ENCODE results near the gene SERPINA5. TPM values are rescaled to one million over a fixed set of nuclear protein-coding genes. Genes with fewer than 3 reads are reported as not detected.

SERPINA5 gene
- total RNA-seq, 1 experiment from 2014 or later: 2.2 TPM

- BruUV-seq (replicated peaks): no TSS peak
- Histone ChIP-seq H3K36me3 (ENCODE audit: control insufficient read depth, insufficient read depth, low read length) (no peaks in the 10 kb centered on the region), H3K4me3 (ENCODE audit: low read depth, low read length) (no peak overlapping the region), H3K27me3 (replicated peaks; ENCODE audit: control insufficient read depth, insufficient read depth, low read length) (no peaks in the 10 kb centered on the region), H3K9me3 (no peaks in the 10 kb centered on the region), H3K4me1 (no peaks in the 10 kb centered on the region)
- Mint-ChIP-seq H3K27ac (ENCODE audit: unreplicated experiment) (no peak overlapping the region), H3K27me3 (ENCODE audit: insufficient read depth, unreplicated experiment) (no peaks in the 10 kb centered on the region), H3K4me1 (ENCODE audit: low read depth, unreplicated experiment) (no peaks in the 10 kb centered on the region), H3K36me3 (ENCODE audit: insufficient read depth, unreplicated experiment) (no peaks in the 10 kb centered on the region), H3K4me3 (ENCODE audit: unreplicated experiment) (no peak overlapping the region), H3K9me3 (ENCODE audit: unreplicated experiment) (peaks cover 22% of the 10 kb centered on the region)
- no peak for TF ChIP-seq CTCF (IDR thresholded peaks at IDR 0.05; ENCODE audit: insufficient read depth in 1 of 2, low read depth in 1 of 2, low read length in 1 of 2, severe bottlenecking in 1 of 2, unreplicated experiment in 1 of 2)
- intact Hi-C loops (cut with micrococcal nuclease; ENCODE audit: unreplicated experiment): no loop called here
- ChIA-PET POLR2A (no interaction called here), CTCF (interaction anchor here (0.6 to 2.8 kb wide), 9 partner anchors 10 to 228 kb away, joined by 3 to 13 read pairs (median 4); partner anchors contain the start of gene SERPINA1)
- no peak for DNase-seq
Observed at GRCh38 chr14:94548131-94548998, 32.9 kb upstream of the SERPINA5 start.

- Mint-ChIP-seq H3K9me3 (ENCODE audit: unreplicated experiment) (peaks cover 31% of the 10 kb centered on the region), H3K27me3 (ENCODE audit: insufficient read depth, unreplicated experiment) (peaks cover 3% of the 10 kb centered on the region), H3K4me1 (ENCODE audit: low read depth, unreplicated experiment) (no peaks in the 10 kb centered on the region), H3K27ac (ENCODE audit: unreplicated experiment) (no peak overlapping the region), H3K36me3 (ENCODE audit: insufficient read depth, unreplicated experiment) (no peaks in the 10 kb centered on the region), H3K4me3 (ENCODE audit: unreplicated experiment) (no peak overlapping the region)
- DNase-seq: peak; percentile 58 to 73
- Histone ChIP-seq H3K27me3 (replicated peaks; ENCODE audit: control insufficient read depth, insufficient read depth, low read length) (no peaks in the 10 kb centered on the region), H3K4me3 (ENCODE audit: low read depth, low read length) (no peak overlapping the region), H3K9me3 (no peaks in the 10 kb centered on the region), H3K36me3 (ENCODE audit: control insufficient read depth, insufficient read depth, low read length) (no peaks in the 10 kb centered on the region), H3K4me1 (no peaks in the 10 kb centered on the region)
- intact Hi-C loops (cut with micrococcal nuclease; ENCODE audit: unreplicated experiment): no loop called here
- BruUV-seq (replicated peaks): no TSS peak
- peak; percentile 79 to 88 for TF ChIP-seq CTCF (IDR thresholded peaks at IDR 0.05; ENCODE audit: insufficient read depth in 1 of 2, low read depth in 1 of 2, low read length in 1 of 2, severe bottlenecking in 1 of 2, unreplicated experiment in 1 of 2)
- ChIA-PET CTCF (interaction anchor here (0.6 to 2.8 kb wide), 10 partner anchors 11 to 229 kb away, joined by 3 to 13 read pairs (median 4); partner anchors contain the start of gene SERPINA1), POLR2A (no interaction called here)
Observed at GRCh38 chr14:94548999-94549985, 31.9 kb upstream of the SERPINA5 start.

GRCh38 chr14:94550041-94550440, 31.2 kb upstream of the SERPINA5 start:
- no peak overlapping the region for H3K4me3 Mint-ChIP-seq (ENCODE audit: unreplicated experiment)
- no peaks in the 10 kb centered on the region for H3K9me3 ChIP-seq
- intact Hi-C loops (cut with micrococcal nuclease; ENCODE audit: unreplicated experiment): no loop called here
- TF ChIP-seq CTCF (IDR thresholded peaks at IDR 0.05; ENCODE audit: insufficient read depth in 1 of 2, low read depth in 1 of 2, low read length in 1 of 2, severe bottlenecking in 1 of 2, unreplicated experiment in 1 of 2): no peak
- no TSS peak for BruUV-seq (replicated peaks)
- no peak for DNase-seq
- H3K27ac Mint-ChIP-seq (ENCODE audit: unreplicated experiment): no peak overlapping the region
- H3K4me1 ChIP-seq: no peaks in the 10 kb centered on the region
- H3K4me3 ChIP-seq (ENCODE audit: low read depth, low read length): no peak overlapping the region
- H3K36me3 Mint-ChIP-seq (ENCODE audit: insufficient read depth, unreplicated experiment): no peaks in the 10 kb centered on the region
- ChIA-PET POLR2A (no interaction called here), CTCF (interaction anchor here (2.8 kb wide), 1 partner anchor 116 kb away, joined by 13 read pairs; no protein-coding TSS in a partner anchor)
- no peaks in the 10 kb centered on the region for H3K4me1 Mint-ChIP-seq (ENCODE audit: low read depth, unreplicated experiment)
- H3K9me3 Mint-ChIP-seq (ENCODE audit: unreplicated experiment): peaks cover 34% of the 10 kb centered on the region
- no peaks in the 10 kb centered on the region for H3K36me3 ChIP-seq (ENCODE audit: control insufficient read depth, insufficient read depth, low read length)
- H3K27me3 Mint-ChIP-seq (ENCODE audit: insufficient read depth, unreplicated experiment): peaks cover 3% of the 10 kb centered on the region
- no peaks in the 10 kb centered on the region for H3K27me3 ChIP-seq (replicated peaks; ENCODE audit: control insufficient read depth, insufficient read depth, low read length)
